ENCODE data around the gene SLC7A9. TPM values are rescaled to one million over a fixed set of nuclear protein-coding genes. Genes with fewer than 3 reads are reported as not detected.

SLC7A9 gene
- 0.22 to 0.57 TPM (median 0.43 TPM) in 5 replicates for total RNA-seq (2022; extraction: Qiagen RNA extraction; ENCODE audit: low read depth)

DNA sequence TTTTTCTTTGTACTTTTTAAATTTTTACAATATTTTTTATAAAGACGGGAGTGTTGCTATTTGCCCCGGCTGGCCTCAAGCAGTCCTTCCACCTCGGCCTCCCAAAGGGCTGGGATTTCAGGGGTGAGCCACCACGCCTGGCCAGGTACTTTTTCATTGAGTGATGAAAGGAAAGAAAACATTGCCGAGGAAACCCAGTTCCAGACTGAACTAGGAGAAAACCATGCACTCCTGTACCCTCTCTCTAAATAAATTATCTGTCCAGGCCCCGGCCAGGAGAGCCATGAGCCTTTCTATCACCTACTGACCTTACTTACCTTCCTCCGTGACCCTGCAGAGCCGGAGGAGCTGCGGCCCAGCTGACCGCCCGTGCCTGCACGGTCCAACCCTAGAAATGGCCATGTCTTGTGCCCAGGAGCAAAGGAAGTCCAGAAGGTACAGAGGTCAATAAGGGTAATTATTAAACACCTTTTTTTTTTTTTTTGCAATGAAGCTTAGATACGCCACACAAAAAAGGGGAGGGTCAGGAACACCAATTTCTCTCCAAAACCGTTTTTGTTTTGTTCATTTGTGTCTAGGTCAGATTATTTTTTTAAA is at the start of gene SLC7A9:
Gene SLC7A9, minus strand, starts transcription at position 399 of the 597 bp plus-strand sequence. CDS start 1,233 bp downstream, outside the sequence.

Other genes with a start within 250 kb of the SLC7A9 start
- gene ANKRD27, start 194.6 kb downstream of the SLC7A9 start, total RNA-seq (2022; extraction: Qiagen RNA extraction; ENCODE audit: low read depth), result 29.3 to 40.9 TPM (median 39.5 TPM) in 5 replicates
- 0.37 to 0.54 TPM (median 0.47 TPM) in 5 replicates for gene RGS9BP, start 193.9 kb downstream of the SLC7A9 start, total RNA-seq (2022; extraction: Qiagen RNA extraction; ENCODE audit: low read depth)
- gene NUDT19, start 177.9 kb downstream of the SLC7A9 start, total RNA-seq (2022; extraction: Qiagen RNA extraction; ENCODE audit: low read depth), result 33.0 to 41.6 TPM (median 38.6 TPM) in 5 replicates
- 0.09 to 0.22 TPM (median 0.17 TPM) in 5 replicates for gene TDRD12, start 150.0 kb downstream of the SLC7A9 start, total RNA-seq (2022; extraction: Qiagen RNA extraction; ENCODE audit: low read depth)
- gene CEP89, start 102.2 kb upstream of the SLC7A9 start, total RNA-seq (2022; extraction: Qiagen RNA extraction; ENCODE audit: low read depth), result 44.3 to 53.3 TPM (median 46.5 TPM) in 5 replicates
- gene FAAP24, start 102.5 kb upstream of the SLC7A9 start, total RNA-seq (2022; extraction: Qiagen RNA extraction; ENCODE audit: low read depth), result 14.5 to 17.0 TPM (median 15.5 TPM) in 5 replicates
- 57.2 to 65.5 TPM (median 58.9 TPM) in 5 replicates for gene RHPN2, start 195.1 kb upstream of the SLC7A9 start, total RNA-seq (2022; extraction: Qiagen RNA extraction; ENCODE audit: low read depth)
- 12.7 to 16.3 TPM (median 15.0 TPM) in 5 replicates for gene GPATCH1, start 211.4 kb upstream of the SLC7A9 start, total RNA-seq (2022; extraction: Qiagen RNA extraction; ENCODE audit: low read depth)

All from A549 treated with RU486 at 1 μM for 4 hours (cell line).